Loucy (cell line): ENCODE measurements around the gene TENT5A.

Experiments
- H2AFZ ChIP-seq: fragments of 200-600 bp; sonication (generic); 2 replicates; pipeline ENCODE4 v1.6.0; 2016; ENCODE audit warnings: antibody characterized with exemption, mild to moderate bottlenecking, low read length, moderate library complexity
- H3F3A ChIP-seq: fragments of 200-600 bp; 2 replicates; pipeline ENCODE4 v1.6.0; 2016; ENCODE audit warnings: antibody characterized with exemption, low read depth, mild to moderate bottlenecking
- H3K27me3 ChIP-seq: fragments of 200-600 bp; sonication (generic); 2 replicates; pipeline ENCODE4 v1.6.1; 2014; ENCODE audit warnings: low read length, mild to moderate bottlenecking; ENCODE audit not compliant: insufficient read depth, poor library complexity, severe bottlenecking
- H3K36me3 ChIP-seq: fragments of 200-600 bp; sonication (generic); 2 replicates; pipeline ENCODE4 v1.6.1; 2016; ENCODE audit warnings: low read length; ENCODE audit not compliant: insufficient read depth
- H3K4me1 ChIP-seq: fragments of 200-600 bp; sonication (generic); 2 replicates; pipeline ENCODE4 v1.5.1; 2014; ENCODE audit warnings: low read length, mild to moderate bottlenecking; ENCODE audit not compliant: insufficient read depth, poor library complexity, severe bottlenecking
- H3K4me2 ChIP-seq: fragments of 200-600 bp; sonication (generic); 2 replicates; pipeline ENCODE4 v1.6.0; 2014; ENCODE audit warnings: antibody characterized with exemption, low read length, low read depth, mild to moderate bottlenecking; ENCODE audit not compliant: poor library complexity, severe bottlenecking
- H3K4me3 ChIP-seq: fragments of 200-600 bp; sonication (generic); 2 replicates; pipeline ENCODE4 v1.5.1; 2014; ENCODE audit warnings: low read length, mild to moderate bottlenecking, mixed read lengths; ENCODE audit not compliant: poor library complexity, severe bottlenecking
- H3K79me2 ChIP-seq: fragments of 200-600 bp; sonication (generic); 2 replicates; pipeline ENCODE4 v1.6.1; 2014; ENCODE audit warnings: low read length; ENCODE audit not compliant: insufficient read depth
- H3K9ac ChIP-seq: fragments of 200-600 bp; sonication (generic); 2 replicates; pipeline ENCODE4 v1.6.0; 2014; ENCODE audit warnings: mild to moderate bottlenecking, low read depth, low read length, moderate library complexity; ENCODE audit not compliant: poor library complexity, severe bottlenecking
- H3K9me2 ChIP-seq: fragments of 200-600 bp; sonication (generic); replicated peaks from 2 replicates; pipeline ENCODE4 v1.6.1; 2016; ENCODE audit warnings: low read depth, low read length, mixed read lengths
- H3K9me3 ChIP-seq: fragments of 200-600 bp; sonication (generic); 2 replicates; pipeline ENCODE4 v1.6.1; 2014; ENCODE audit warnings: mild to moderate bottlenecking, antibody characterized with exemption, low read length, low read depth; ENCODE audit not compliant: insufficient read depth
- H4K20me1 ChIP-seq: fragments of 200-600 bp; sonication (generic); 2 replicates; pipeline ENCODE4 v1.6.0; 2014; ENCODE audit warnings: antibody characterized with exemption, low read length, mild to moderate bottlenecking; ENCODE audit not compliant: insufficient read depth, poor library complexity, severe bottlenecking
- CTCF ChIP-seq: fragments of 200-600 bp; sonication (generic); conservative IDR thresholded peaks from 2 replicates; pipeline ENCODE4 v1.5.1; 2014; ENCODE audit warnings: mild to moderate bottlenecking, antibody characterized with exemption, low read length
- EZH2phosphoT487 ChIP-seq: fragments of 200-600 bp; IDR thresholded peaks from 2 replicates; pipeline ENCODE4 v1.6.1; 2018; ENCODE audit warnings: antibody characterized with exemption, mild to moderate bottlenecking, moderate library complexity, borderline replicate concordance

TENT5A gene

GRCh38 chr6:81713205-81713604 lies 39.3 kb downstream of the TENT5A start:
- Histone ChIP-seq H3K9me2 (no peaks in the 10 kb centered on the region), H3K36me3 (no peaks in the 10 kb centered on the region), H3K9ac (no peak overlapping the region), H3K9me3 (no peaks in the 10 kb centered on the region), H3K4me1 (no peaks in the 10 kb centered on the region), H2AFZ (no peak overlapping the region), H3K27me3 (no peaks in the 10 kb centered on the region), H3K79me2 (no peaks in the 10 kb centered on the region), H3K4me3 (no peak overlapping the region), H3K4me2 (no peak overlapping the region), H3F3A (no peaks in the 10 kb centered on the region), H4K20me1 (no peaks in the 10 kb centered on the region)
- TF ChIP-seq EZH2phosphoT487 = no peak
- no peak for TF ChIP-seq CTCF

- Histone ChIP-seq H3F3A (no peaks in the 10 kb centered on the region), H3K9me3 (no peaks in the 10 kb centered on the region), H3K9ac (no peak overlapping the region), H4K20me1 (no peaks in the 10 kb centered on the region), H3K36me3 (no peaks in the 10 kb centered on the region; the same call in 1 of the 2 replicates), H3K27me3 (no peaks in the 10 kb centered on the region), H3K79me2 (0 out of 2 replicates have a peak, but pooled peaks cover 5% of the 10 kb centered on the region), H3K4me3 (no peak overlapping the region), H3K4me2 (no peak overlapping the region), H2AFZ (no peak overlapping the region), H3K4me1 (peaks cover 5% of the 10 kb centered on the region), H3K9me2 (no peaks in the 10 kb centered on the region)
- TF ChIP-seq EZH2phosphoT487 (no peak), CTCF (no peak)
These were observed 44.3 kb downstream of the TENT5A start for GRCh38 chr6:81708113-81708699.

- H3K9me2 ChIP-seq = no peaks in the 10 kb centered on the region
- no peak overlapping the region for H3K4me3 ChIP-seq
- TF ChIP-seq EZH2phosphoT487 = no peak
- no peak for TF ChIP-seq CTCF
- H3K36me3 ChIP-seq = no peaks in the 10 kb centered on the region; the same call in 1 of the 2 replicates
- H3K9ac ChIP-seq = no peak overlapping the region
- 0 out of 2 replicates have a peak, but pooled peaks cover 5% of the 10 kb centered on the region for H3K79me2 ChIP-seq
- H3K9me3 ChIP-seq = no peaks in the 10 kb centered on the region
- no peaks in the 10 kb centered on the region for H3K27me3 ChIP-seq
- H2AFZ ChIP-seq = no peak overlapping the region
- H3K4me1 ChIP-seq = peaks cover 9% of the 10 kb centered on the region
- no peaks in the 10 kb centered on the region for H3F3A ChIP-seq
- no peaks in the 10 kb centered on the region for H4K20me1 ChIP-seq
- no peak overlapping the region for H3K4me2 ChIP-seq
These were observed 47.8 kb downstream of the TENT5A start for GRCh38 chr6:81704700-81705099.
